K562 (cell line): ENCODE data around the gene MTMR4. TPM values are rescaled to one million over a fixed set of nuclear protein-coding genes. Genes with fewer than 3 reads are reported as not detected.

Experiments
- ATAC-seq: fragments of 200-7000 bp; cut with Tn5 transposase; 3 replicates; pipeline ENCODE4 v1.9.1; 2020; ENCODE audit warnings: moderate library complexity
- BruUV-seq: library from RNA; stranded (reverse); fragments of 400-500 nt; replicated peaks from 2 replicates; lab custom pipeline; 2021; lab: Mats Ljungman, UMichigan
- CTCF ChIA-PET: fragments of 300-600 bp; formaldehyde crosslinking; extraction: SDS; loops from one replicate; lab custom pipeline; 2021; ENCODE audit warnings: low intra/inter-chr PET ratio; lab: Yijun Ruan, JAX
- POLR2A ChIA-PET: fragments of 300-600, 350-650 bp; sonication (Branson Sonifier 250); formaldehyde crosslinking; extraction: SDS; loops from one replicate; lab custom pipeline; 2021; ENCODE audit warnings: antibody characterized with exemption, inconsistent platforms; lab: Yijun Ruan, JAX
- DNase-seq, 4 experiments: peaks; one replicate each; pipeline versions ENCODE4 v3.0.0 to v3.0.0-alpha.2; 2011 to 2018; ENCODE audit warnings: low spot score in 3 of 4, mixed read lengths in 3 of 4; ENCODE audit errors: extremely low read depth in 1 of 4
- FAIRE-seq: peaks from 2 replicates; lab custom pipeline; 2011; peaks lifted over from hg19 to GRCh38; lab: Jason Lieb, UNC
- H2AFZ ChIP-seq: 2 replicates; pipeline ENCODE4 v1.6.0; 2011; ENCODE audit warnings: low read depth, low read length, control low read depth, inconsistent platforms
- H3K27ac ChIP-seq: fragments of 200-600 bp; 3 replicates; pipeline ENCODE4 v1.8.0; 2011; ENCODE audit warnings: low read depth, mild to moderate bottlenecking, control low read depth, inconsistent platforms, low read length, moderate library complexity, mixed read lengths; ENCODE audit errors: extremely low read depth
- H3K27me3 ChIP-seq, 2 experiments: fragments of 300-600 bp in 1 of 2; 2 replicates in 1 of 2; 3 replicates in 1 of 2; pipeline versions ENCODE4 v1.6.0 to v1.8.0; 2011; ENCODE audit warnings: inconsistent platforms in 2 of 2, low read length in 2 of 2, mild to moderate bottlenecking in 1 of 2, mixed read lengths in 1 of 2, moderate library complexity in 1 of 2; ENCODE audit not compliant: control insufficient read depth in 2 of 2, insufficient read depth in 2 of 2
- H3K36me3 ChIP-seq: fragments of 300-600 bp; 3 replicates; pipeline ENCODE4 v1.8.0; 2011; ENCODE audit warnings: mild to moderate bottlenecking, low read length, inconsistent platforms; ENCODE audit not compliant: control insufficient read depth, insufficient read depth
- H3K4me1 ChIP-seq, 2 experiments: fragments of 200-600 bp in 1 of 2; replicated peaks in 1 of 2; 2 replicates in 1 of 2; 3 replicates in 1 of 2; pipeline versions ENCODE4 v1.5.1 to v1.8.0; 2011; ENCODE audit warnings: inconsistent platforms in 2 of 2, low read length in 2 of 2, mild to moderate bottlenecking in 1 of 2, mixed read lengths in 1 of 2, moderate library complexity in 1 of 2; ENCODE audit not compliant: control insufficient read depth in 2 of 2, insufficient read depth in 2 of 2
- H3K4me2 ChIP-seq: 2 replicates; pipeline ENCODE4 v1.6.1; 2011; ENCODE audit warnings: low read length, control low read depth, inconsistent platforms, mixed read lengths; ENCODE audit not compliant: insufficient read depth
- H3K4me3 ChIP-seq: fragments of 200-600 bp; sonication (generic), shearing (Covaris generic); 2 replicates; pipeline ENCODE4 v1.5.1; 2016; ENCODE audit warnings: control low read depth, inconsistent platforms
- H3K79me2 ChIP-seq: fragments of 200-600 bp; 3 replicates; pipeline ENCODE4 v1.8.0; 2011; ENCODE audit warnings: low read length, inconsistent platforms; ENCODE audit not compliant: control insufficient read depth, insufficient read depth
- H3K9ac ChIP-seq, 2 experiments: 2 replicates each; pipeline versions ENCODE4 v1.6.0 to v1.6.1; 2011; ENCODE audit warnings: low read depth in 2 of 2, low read length in 2 of 2, control low read depth in 1 of 2, inconsistent platforms in 1 of 2, mild to moderate bottlenecking in 1 of 2, mixed read lengths in 1 of 2; ENCODE audit not compliant: insufficient read depth in 1 of 2
- H3K9me1 ChIP-seq: one replicate; pipeline ENCODE4 v1.6.0; 2011; ENCODE audit warnings: inconsistent platforms, mild to moderate bottlenecking, low read length, moderate library complexity; ENCODE audit not compliant: control insufficient read depth, insufficient read depth
- H3K9me3 ChIP-seq: replicated peaks from 2 replicates; pipeline ENCODE4 v1.5.1; 2011; ENCODE audit warnings: low read depth, low read length, inconsistent platforms; ENCODE audit not compliant: control insufficient read depth, insufficient read depth
- H4K20me1 ChIP-seq: replicated peaks from 2 replicates; pipeline ENCODE4 v1.6.1; 2011; ENCODE audit warnings: low read length, inconsistent platforms, mixed read lengths; ENCODE audit not compliant: control insufficient read depth, insufficient read depth
- C11orf30 ChIP-seq: fragments of 450-650 bp; IDR thresholded peaks from 2 replicates; pipeline ENCODE4 v1.6.1; 2016; ENCODE audit warnings: low read depth, mild to moderate bottlenecking
- CBX2 ChIP-seq: fragments of 200-600 bp; sonication (generic); IDR thresholded peaks from one replicate; pipeline ENCODE4 v1.6.1; 2012; ENCODE audit warnings: mild to moderate bottlenecking, low read length, inconsistent platforms; ENCODE audit not compliant: insufficient read depth, poor library complexity, severe bottlenecking
- HSF4 ChIP-seq: fragments of 250-450 bp; sonication (Bioruptor Pico); IDR thresholded peaks from 2 replicates; pipeline ENCODE4 v2.1.2; 2022; ENCODE audit warnings: mild to moderate bottlenecking, moderate library complexity, borderline replicate concordance
- KLF10 ChIP-seq: fragments of 250-450 bp; sonication (Bioruptor Pico); IDR thresholded peaks from 2 replicates; pipeline ENCODE4 v1.6.1; 2021; ENCODE audit warnings: matching md5 sums
- RBM25 ChIP-seq: fragments of 200-400 bp; formaldehyde crosslinking; IDR thresholded peaks from 2 replicates; pipeline ENCODE4 v1.6.1; 2018; ENCODE audit warnings: low read length, low read depth, moderate library complexity; ENCODE audit not compliant: severe bottlenecking
- XRCC3 ChIP-seq: fragments of 450-650 bp; IDR thresholded peaks from 2 replicates; pipeline ENCODE4 v1.6.1; 2017; ENCODE audit warnings: mild to moderate bottlenecking, moderate library complexity
- ZNF174 ChIP-seq: fragments of 250-450 bp; sonication (Bioruptor Pico); IDR thresholded peaks from 2 replicates; pipeline ENCODE4 v1.4.0; 2020; ENCODE audit warnings: mild to moderate bottlenecking
- ZNF23 ChIP-seq: fragments of 250-450 bp; sonication (Bioruptor Pico); IDR thresholded peaks from 2 replicates; pipeline ENCODE4 v1.4.0; 2020; ENCODE audit warnings: mild to moderate bottlenecking
- ZNF316 ChIP-seq: fragments of 450-650 bp; IDR thresholded peaks from 2 replicates; pipeline ENCODE4 v1.6.1; 2016
- ZNF668 ChIP-seq: fragments of 250-450 bp; sonication (Bioruptor Pico); IDR thresholded peaks from 2 replicates; pipeline ENCODE4 v1.8.0; 2022; ENCODE audit warnings: mild to moderate bottlenecking, inconsistent platforms
- ZNF766 ChIP-seq: fragments of 200-800 bp; sonication (Bioruptor generic); conservative IDR thresholded peaks from 2 replicates; pipeline ENCODE4 v1.6.1; 2016; ENCODE audit warnings: missing genetic modification characterization, missing compliant biosample characterization
- WGBS: fragments of 100-300 bp; shearing (Covaris generic); methylation state at CpG from one replicate; pipeline ENCODE4 v1.1.6; 2016; ENCODE audit warnings: low coverage, mixed read lengths; ENCODE audit not compliant: insufficient coverage; ENCODE audit errors: missing lambda C conversion rate; 5-methylcytosine and 5-hydroxymethylcytosine counted together
- in situ Hi-C: fragments of 300-500 bp; cut with MboI; formaldehyde crosslinking; loops from 4 replicates; pipeline ENCODE4 v1.15.0; 2018; ENCODE audit warnings: inconsistent platforms, mixed read lengths
- intact Hi-C: fragments of 100-400 bp; cut with micrococcal nuclease; formaldehyde crosslinking; loops from 2 replicates; pipeline ENCODE4 v1.14.2; 2022
- polyA plus RNA-seq, 8 experiments: library from polyadenylated mRNA; depleted of rRNA in 4 of 8; stranded (reverse) in 5 of 8; unstranded in 3 of 8; fragments of >200 nt; fragmentation: Nextera tagmentation in 2 of 8; fragmentation: Illumina TruSeq in 1 of 8; extraction: Ambion mirVana in 2 of 8; extraction: Trizol in 1 of 8; gene quantifications; 2 replicates each; pipeline versions ENCODE4 v1.2.1 to v1.2.3, GENCODE V29; 2011 to 2014; ENCODE audit warnings: inconsistent platforms in 1 of 8, missing spikeins in 1 of 8
- total RNA-seq, 7 experiments: library from RNA; depleted of rRNA in 6 of 7; stranded (reverse); fragments of >200 nt in 6 of 7; fragmentation: Illumina TruSeq in 2 of 7; extraction: Trizol in 2 of 7; gene quantifications; 2 replicates each; pipeline versions ENCODE4 v1.2.1 to v1.2.3, GENCODE V29; 2011 to 2021; ENCODE audit warnings: low replicate concordance in 1 of 7
- TF ChIP-seq, protein P1 (sequence below), 2 experiments: fragments of 450-650 bp; IDR thresholded peaks; 2 replicates each; pipeline ENCODE4 v1.6.1; 2018; ENCODE audit warnings: mild to moderate bottlenecking in 2 of 2, low read depth in 1 of 2; ENCODE audit not compliant: partially characterized antibody in 2 of 2

Gene MTMR4
- total and polyA plus RNA-seq, 9 of the 15 experiments (the other 6 are each of a cell fraction or from before 2014, with no cell fraction given): 8.8 to 45.7 (median 28.7) TPM

GRCh38 chr17:58468944-58469343 is 45.5 kb downstream of the MTMR4 start:
- no TSS peak for BruUV-seq
- H3K9me3 ChIP-seq: no peaks in the 10 kb centered on the region
- no peak overlapping the region for H3K27ac ChIP-seq
- WGBS: 20% methylated on average over 3 of the region's 3 CpGs
- H3K27me3 ChIP-seq: peaks cover 2 to 4% of the 10 kb centered on the region in 2 experiments; a peak in 3 of 5 replicates
- H4K20me1 ChIP-seq: no peaks in the 10 kb centered on the region
- no peaks in the 10 kb centered on the region for H3K79me2 ChIP-seq
- DNase-seq (no peak), FAIRE-seq (no peak), ATAC-seq (no peak)
- H3K4me3 ChIP-seq: no peak overlapping the region
- ChIA-PET CTCF (interaction anchor here (0.8 kb wide), 1 partner anchor 16 kb away, joined by 3 read pairs; no protein-coding TSS in a partner anchor), POLR2A (interaction anchor here (0.6 to 1.0 kb wide), 4 partner anchors 9 to 152 kb away, joined by 3 to 4 read pairs (median 3); no protein-coding TSS in a partner anchor)
- H3K9me1 ChIP-seq: no peaks in the 10 kb centered on the region
- H3K9ac ChIP-seq: no peak overlapping the region
- intact Hi-C loops (no loop called here), in situ Hi-C loops (no loop called here)
- no peak overlapping the region for H3K4me2 ChIP-seq
- no peaks in the 10 kb centered on the region for H3K36me3 ChIP-seq
- H2AFZ ChIP-seq: no peak overlapping the region; the same call in 1 of the 2 replicates
- no peaks in the 10 kb centered on the region for H3K4me1 ChIP-seq
- TF ChIP-seq ZNF766 (CRISPR knock-in tag) (no peak), CBX2 (peak; percentile 54)

DNA sequence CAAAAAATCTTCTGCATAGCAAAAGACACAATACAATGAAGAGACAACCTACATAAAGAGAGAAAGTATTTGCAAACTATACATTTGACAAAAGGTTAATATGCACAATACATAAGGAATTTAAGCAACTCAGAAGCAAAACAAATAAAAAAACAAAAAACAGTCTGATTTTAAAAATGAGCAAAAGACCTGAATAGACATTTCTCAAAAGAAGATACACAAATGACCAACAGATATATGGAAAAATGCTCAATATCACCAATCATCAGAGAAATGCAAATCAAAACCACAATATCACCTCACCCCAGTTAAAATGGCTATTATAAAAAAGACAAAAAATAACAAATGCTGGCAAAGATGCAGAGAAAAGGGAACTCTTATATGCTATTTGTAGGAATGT is 58.9 kb downstream of the MTMR4 start:
- BruUV-seq: no TSS peak
- intact Hi-C loops: no loop called here

More for the DNA sequence above, 58.9 kb downstream of the MTMR4 start:
- H3K27ac ChIP-seq: no peak overlapping the region
- H3K9ac ChIP-seq: no peak overlapping the region
- no peaks in the 10 kb centered on the region for H3K9me1 ChIP-seq
- no peaks in the 10 kb centered on the region for H3K4me1 ChIP-seq
- in situ Hi-C loops: loop anchor here (10.0 kb wide), 1 partner anchor 331 kb away; no protein-coding TSS in a partner anchor
- FAIRE-seq: no peak
- no peak for ATAC-seq
- no peak overlapping the region for H2AFZ ChIP-seq
- no peaks in the 10 kb centered on the region for H3K9me3 ChIP-seq
- TF ChIP-seq C11orf30: peak; percentile 43
- no peak for TF ChIP-seq HSF4 (CRISPR knock-in tag)
- TF ChIP-seq RBM25: peak; percentile 16
- TF ChIP-seq KLF10: no peak
- TF ChIP-seq ZNF316: peak; percentile 68
- no peak for TF ChIP-seq XRCC3
- no peak for TF ChIP-seq ZNF668 (CRISPR knock-in tag)
- no peak for TF ChIP-seq ZNF174 (CRISPR knock-in tag)
- TF ChIP-seq, protein P1, sequence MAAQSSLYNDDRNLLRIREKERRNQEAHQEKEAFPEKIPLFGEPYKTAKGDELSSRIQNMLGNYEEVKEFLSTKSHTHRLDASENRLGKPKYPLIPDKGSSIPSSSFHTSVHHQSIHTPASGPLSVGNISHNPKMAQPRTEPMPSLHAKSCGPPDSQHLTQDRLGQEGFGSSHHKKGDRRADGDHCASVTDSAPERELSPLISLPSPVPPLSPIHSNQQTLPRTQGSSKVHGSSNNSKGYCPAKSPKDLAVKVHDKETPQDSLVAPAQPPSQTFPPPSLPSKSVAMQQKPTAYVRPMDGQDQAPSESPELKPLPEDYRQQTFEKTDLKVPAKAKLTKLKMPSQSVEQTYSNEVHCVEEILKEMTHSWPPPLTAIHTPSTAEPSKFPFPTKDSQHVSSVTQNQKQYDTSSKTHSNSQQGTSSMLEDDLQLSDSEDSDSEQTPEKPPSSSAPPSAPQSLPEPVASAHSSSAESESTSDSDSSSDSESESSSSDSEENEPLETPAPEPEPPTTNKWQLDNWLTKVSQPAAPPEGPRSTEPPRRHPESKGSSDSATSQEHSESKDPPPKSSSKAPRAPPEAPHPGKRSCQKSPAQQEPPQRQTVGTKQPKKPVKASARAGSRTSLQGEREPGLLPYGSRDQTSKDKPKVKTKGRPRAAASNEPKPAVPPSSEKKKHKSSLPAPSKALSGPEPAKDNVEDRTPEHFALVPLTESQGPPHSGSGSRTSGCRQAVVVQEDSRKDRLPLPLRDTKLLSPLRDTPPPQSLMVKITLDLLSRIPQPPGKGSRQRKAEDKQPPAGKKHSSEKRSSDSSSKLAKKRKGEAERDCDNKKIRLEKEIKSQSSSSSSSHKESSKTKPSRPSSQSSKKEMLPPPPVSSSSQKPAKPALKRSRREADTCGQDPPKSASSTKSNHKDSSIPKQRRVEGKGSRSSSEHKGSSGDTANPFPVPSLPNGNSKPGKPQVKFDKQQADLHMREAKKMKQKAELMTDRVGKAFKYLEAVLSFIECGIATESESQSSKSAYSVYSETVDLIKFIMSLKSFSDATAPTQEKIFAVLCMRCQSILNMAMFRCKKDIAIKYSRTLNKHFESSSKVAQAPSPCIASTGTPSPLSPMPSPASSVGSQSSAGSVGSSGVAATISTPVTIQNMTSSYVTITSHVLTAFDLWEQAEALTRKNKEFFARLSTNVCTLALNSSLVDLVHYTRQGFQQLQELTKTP (IDR thresholded peaks at IDR 0.05; ENCODE audit: low read depth in 1 of 2, partially characterized antibody in 2 of 2): peak in 1 of 2 experiments; percentile 77
- no peak for TF ChIP-seq ZNF23 (CRISPR knock-in tag)
- no peak overlapping the region for H3K4me3 ChIP-seq
- ChIA-PET CTCF (no interaction called here), POLR2A (interaction anchor here (0.7 kb wide), 1 partner anchor 124 kb away, joined by 4 read pairs; no protein-coding TSS in a partner anchor)
- H3K36me3 ChIP-seq: no peaks in the 10 kb centered on the region
- H3K79me2 ChIP-seq: no peaks in the 10 kb centered on the region
- H4K20me1 ChIP-seq: no peaks in the 10 kb centered on the region
- no peaks in the 10 kb centered on the region for H3K27me3 ChIP-seq
- no peak overlapping the region for H3K4me2 ChIP-seq
- DNase-seq: no peak
